ENCODE results near the gene CEP95.

DNA sequence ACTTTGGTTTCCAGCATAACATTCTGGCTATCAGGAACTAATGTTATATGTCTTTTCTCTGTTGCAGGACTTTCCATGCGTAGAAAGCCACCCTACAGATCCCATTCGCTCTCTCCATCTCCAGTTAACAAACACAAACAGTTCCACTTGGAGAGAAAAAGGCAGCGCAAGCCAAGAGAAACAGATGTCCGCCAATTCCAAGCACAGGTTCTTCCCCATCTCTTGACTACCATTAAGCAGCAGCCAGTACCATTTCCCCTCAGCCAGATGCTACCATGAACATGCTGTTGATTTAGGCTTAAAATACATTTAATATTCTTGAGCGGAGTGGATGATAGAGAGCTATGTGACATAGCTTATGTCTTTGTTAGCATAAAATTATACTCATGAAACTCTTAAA, 22.4 kb downstream of the CEP95 start:
- TF ChIP-seq POLR2A (IDR thresholded peaks at IDR 0.05): no peak
- TF ChIP-seq, protein P1, sequence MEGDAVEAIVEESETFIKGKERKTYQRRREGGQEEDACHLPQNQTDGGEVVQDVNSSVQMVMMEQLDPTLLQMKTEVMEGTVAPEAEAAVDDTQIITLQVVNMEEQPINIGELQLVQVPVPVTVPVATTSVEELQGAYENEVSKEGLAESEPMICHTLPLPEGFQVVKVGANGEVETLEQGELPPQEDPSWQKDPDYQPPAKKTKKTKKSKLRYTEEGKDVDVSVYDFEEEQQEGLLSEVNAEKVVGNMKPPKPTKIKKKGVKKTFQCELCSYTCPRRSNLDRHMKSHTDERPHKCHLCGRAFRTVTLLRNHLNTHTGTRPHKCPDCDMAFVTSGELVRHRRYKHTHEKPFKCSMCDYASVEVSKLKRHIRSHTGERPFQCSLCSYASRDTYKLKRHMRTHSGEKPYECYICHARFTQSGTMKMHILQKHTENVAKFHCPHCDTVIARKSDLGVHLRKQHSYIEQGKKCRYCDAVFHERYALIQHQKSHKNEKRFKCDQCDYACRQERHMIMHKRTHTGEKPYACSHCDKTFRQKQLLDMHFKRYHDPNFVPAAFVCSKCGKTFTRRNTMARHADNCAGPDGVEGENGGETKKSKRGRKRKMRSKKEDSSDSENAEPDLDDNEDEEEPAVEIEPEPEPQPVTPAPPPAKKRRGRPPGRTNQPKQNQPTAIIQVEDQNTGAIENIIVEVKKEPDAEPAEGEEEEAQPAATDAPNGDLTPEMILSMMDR (IDR thresholded peaks at IDR 0.05): no peak
